ENCODE data around the gene MRPL3.

DNA sequence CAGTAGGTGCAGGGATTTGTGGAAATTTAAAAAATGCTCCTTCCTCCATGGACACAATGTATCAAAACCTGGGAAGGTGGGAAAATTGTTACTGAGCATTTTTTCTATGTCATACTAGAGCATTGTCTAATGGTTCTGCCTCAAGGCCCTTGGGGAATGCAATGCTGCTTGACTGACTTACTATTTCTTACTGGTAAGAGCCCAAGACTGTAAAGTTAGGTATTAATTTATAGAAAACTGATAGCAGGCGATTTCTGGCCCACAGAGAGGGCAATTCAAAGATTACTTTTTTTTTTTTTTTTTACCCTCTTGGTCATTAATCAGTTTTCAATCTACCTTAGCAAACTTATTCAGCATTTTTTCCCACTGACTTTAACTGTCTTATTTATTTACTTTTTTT, 38.5 kb upstream of the MRPL3 start:
- TF ChIP-seq POLR2AphosphoS5 (IDR thresholded peaks at IDR 0.05; ENCODE audit: borderline replicate concordance, low read depth, low read length) (no peak), EZH2 (IDR thresholded peaks at IDR 0.05) (no peak), FOXP2 (optimal IDR thresholded peaks at IDR 0.05; ENCODE audit: control extremely low read depth, extremely low read length, insufficient read depth) (no peak)
